HUES48 (cell line): ENCODE results near the gene ATXN7L3.
A peak's percentile ranks its signal among the peaks of the same experiment; 100 is the strongest.

Experiments
- H3K27ac ChIP-seq: one replicate; pipeline ENCODE4 v1.7.0; 2013; ENCODE audit warnings: low read depth, low read length, inconsistent platforms
- H3K27me3 ChIP-seq: 2 replicates; pipeline ENCODE4 v1.6.1; 2013; ENCODE audit warnings: mild to moderate bottlenecking, low read length; ENCODE audit not compliant: control insufficient read depth, insufficient read depth
- H3K36me3 ChIP-seq: 2 replicates; pipeline ENCODE4 v1.6.1; 2013; ENCODE audit warnings: low read length; ENCODE audit not compliant: control insufficient read depth, insufficient read depth
- H3K4me1 ChIP-seq: 2 replicates; pipeline ENCODE4 v1.6.1; 2013; ENCODE audit warnings: mild to moderate bottlenecking, low read length; ENCODE audit not compliant: control insufficient read depth, insufficient read depth
- H3K4me3 ChIP-seq: 2 replicates; pipeline ENCODE4 v1.5.1; 2013; ENCODE audit warnings: mild to moderate bottlenecking, low read depth, low read length
- H3K9ac ChIP-seq: 2 replicates; pipeline ENCODE4 v1.6.1; 2013; ENCODE audit warnings: mild to moderate bottlenecking, low read depth, low read length, moderate library complexity
- H3K9me3 ChIP-seq: 2 replicates; pipeline ENCODE4 v1.6.1; 2013; ENCODE audit warnings: low read length; ENCODE audit not compliant: control insufficient read depth, insufficient read depth

Gene ATXN7L3

DNA sequence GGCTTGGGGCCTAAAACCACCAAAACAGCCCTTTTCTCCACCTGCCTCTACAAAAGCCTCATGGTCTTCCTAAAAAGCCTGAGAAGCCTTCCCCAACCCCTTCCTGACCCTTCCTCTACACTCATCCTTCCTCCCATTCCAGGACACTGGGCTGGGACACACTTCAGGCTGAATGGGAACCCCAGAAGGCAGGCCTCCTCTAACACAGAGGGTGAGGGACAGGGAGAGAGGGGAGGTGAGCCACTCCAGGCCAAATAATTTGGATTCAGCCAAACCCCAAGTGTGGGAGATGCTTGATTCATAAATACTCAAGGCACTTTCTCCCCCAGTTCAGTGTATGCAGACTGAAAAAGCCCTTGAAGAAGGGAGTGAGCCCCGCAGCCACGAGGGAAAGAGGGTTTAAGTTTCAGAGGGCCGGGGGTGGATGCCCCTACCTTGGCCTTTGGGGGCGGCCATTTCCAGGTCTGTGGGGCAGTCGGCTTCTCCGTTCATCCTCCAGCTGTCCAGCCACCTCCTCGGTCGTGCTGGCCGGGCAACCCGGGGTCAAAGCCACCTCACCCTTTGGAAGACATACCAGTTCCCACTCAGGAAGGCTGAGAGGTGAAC, 18.2 kb upstream of the ATXN7L3 start:
- Histone ChIP-seq H3K4me1 (peaks cover 14% of the 10 kb centered on the region), H3K36me3 (peaks cover 51% of the 10 kb centered on the region), H3K27ac (peak overlapping the region; percentile 95), H3K27me3 (no peaks in the 10 kb centered on the region), H3K9me3 (no peaks in the 10 kb centered on the region), H3K4me3 (peak overlapping the region; percentile 87), H3K9ac (peak overlapping the region; percentile 35)

- H3K27me3 ChIP-seq = no peaks in the 10 kb centered on the region
- H3K27ac ChIP-seq = no peak overlapping the region
- peaks cover 8% of the 10 kb centered on the region for H3K4me1 ChIP-seq
- no peaks in the 10 kb centered on the region for H3K9me3 ChIP-seq
- no peak overlapping the region for H3K4me3 ChIP-seq
- H3K9ac ChIP-seq = no peak overlapping the region
- H3K36me3 ChIP-seq = peaks cover 56% of the 10 kb centered on the region
Measured at GRCh38 chr17:44216694-44217093, 17.0 kb upstream of the ATXN7L3 start.

GRCh38 chr17:44216173-44216572, 16.5 kb upstream of the ATXN7L3 start:
- Histone ChIP-seq H3K27me3 (no peaks in the 10 kb centered on the region), H3K4me1 (peaks cover 8% of the 10 kb centered on the region), H3K9me3 (no peaks in the 10 kb centered on the region), H3K9ac (no peak overlapping the region), H3K36me3 (peaks cover 61% of the 10 kb centered on the region), H3K27ac (no peak overlapping the region), H3K4me3 (no peak overlapping the region)

DNA sequence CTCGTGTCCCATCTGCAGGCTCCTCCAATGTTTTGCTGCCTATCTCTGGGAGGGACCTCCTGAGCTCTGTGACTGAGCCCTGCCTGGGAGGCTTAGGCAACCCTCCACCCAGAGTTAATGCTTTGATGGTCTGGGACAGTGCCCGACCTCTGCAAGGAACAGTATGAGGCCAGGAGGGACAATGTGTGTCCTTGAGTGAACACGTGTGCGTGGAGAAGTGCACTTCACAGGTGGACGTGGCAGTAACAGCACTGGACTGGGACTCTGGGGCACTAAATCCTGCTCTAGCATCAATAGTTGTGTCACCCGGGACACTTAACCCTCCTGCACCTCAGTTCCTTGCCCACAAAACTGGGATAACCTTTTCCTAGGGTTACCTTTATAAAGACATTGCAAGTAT, 15.2 kb upstream of the ATXN7L3 start:
- Histone ChIP-seq H3K27me3 (no peaks in the 10 kb centered on the region), H3K36me3 (peaks cover 68% of the 10 kb centered on the region), H3K9ac (no peak overlapping the region), H3K27ac (no peak overlapping the region), H3K4me1 (peaks cover 8% of the 10 kb centered on the region), H3K4me3 (no peak overlapping the region), H3K9me3 (no peaks in the 10 kb centered on the region)

DNA sequence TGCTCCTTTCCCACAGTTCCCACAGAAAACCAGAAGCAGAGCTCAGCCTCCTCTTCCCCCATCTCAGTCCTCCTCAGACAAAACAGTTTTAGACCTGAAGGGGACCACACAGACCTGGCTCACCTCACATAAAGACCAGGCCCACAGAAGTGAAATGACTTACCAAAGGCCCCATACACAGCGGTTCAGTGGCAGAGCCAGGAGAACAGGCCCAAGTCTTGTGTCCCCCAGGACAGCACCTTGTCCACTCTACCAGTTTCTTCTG, 14.5 kb upstream of the ATXN7L3 start:
- H3K36me3 ChIP-seq = peaks cover 75% of the 10 kb centered on the region
- H3K9me3 ChIP-seq = no peaks in the 10 kb centered on the region
- H3K4me3 ChIP-seq = no peak overlapping the region
- no peaks in the 10 kb centered on the region for H3K27me3 ChIP-seq
- no peak overlapping the region for H3K9ac ChIP-seq
- no peak overlapping the region for H3K27ac ChIP-seq
- H3K4me1 ChIP-seq = peaks cover 8% of the 10 kb centered on the region

DNA sequence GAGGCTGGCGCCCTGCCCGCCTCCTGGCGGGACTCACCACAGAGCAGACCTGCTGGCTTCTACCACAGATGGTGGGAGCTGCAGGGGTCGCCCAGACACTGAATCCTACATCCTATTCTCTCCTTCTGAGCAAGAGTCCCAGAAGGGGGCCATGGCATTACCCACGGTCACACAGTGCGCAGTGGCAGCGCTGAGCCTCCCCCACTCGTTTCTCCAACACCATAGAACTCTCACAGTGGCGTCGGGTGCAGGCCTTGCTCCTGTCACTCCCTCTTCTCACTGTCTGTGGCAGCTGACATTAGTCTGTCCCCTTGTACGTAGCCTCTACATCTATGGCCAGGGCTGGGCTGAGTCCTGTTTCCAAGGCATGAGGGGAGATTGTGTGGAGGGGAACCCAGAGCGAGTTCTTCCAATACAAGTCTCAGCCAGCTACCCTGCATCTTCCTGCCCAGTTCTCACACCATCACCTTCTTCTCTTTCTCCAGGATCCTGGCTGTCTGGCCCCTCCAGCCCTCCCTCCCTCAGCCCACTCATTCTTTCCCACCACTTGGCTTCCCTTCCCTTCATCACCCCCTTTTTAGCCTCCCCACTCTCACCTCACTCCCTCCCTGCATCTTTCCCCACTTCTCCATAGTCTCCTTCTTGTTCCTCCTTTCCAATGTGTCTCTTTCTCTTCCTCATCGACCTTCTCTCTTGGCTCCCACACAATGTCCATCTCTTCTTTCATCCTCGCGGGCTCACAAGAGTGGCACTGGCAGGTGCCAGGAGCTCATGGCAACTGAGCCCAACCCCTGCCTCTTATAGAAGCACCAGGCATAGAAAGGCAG, 13.9 kb upstream of the ATXN7L3 start:
- Histone ChIP-seq H3K9ac (no peak overlapping the region), H3K4me1 (peaks cover 8% of the 10 kb centered on the region), H3K36me3 (peaks cover 81% of the 10 kb centered on the region), H3K4me3 (no peak overlapping the region), H3K27ac (no peak overlapping the region), H3K9me3 (no peaks in the 10 kb centered on the region), H3K27me3 (no peaks in the 10 kb centered on the region)

GRCh38 chr17:44212507-44213402, 13.1 kb upstream of the ATXN7L3 start:
- H3K27me3 ChIP-seq = no peaks in the 10 kb centered on the region
- H3K4me1 ChIP-seq = peaks cover 4% of the 10 kb centered on the region
- no peak overlapping the region for H3K4me3 ChIP-seq
- peaks cover 86% of the 10 kb centered on the region for H3K36me3 ChIP-seq
- no peak overlapping the region for H3K9ac ChIP-seq
- H3K9me3 ChIP-seq = no peaks in the 10 kb centered on the region
- no peak overlapping the region for H3K27ac ChIP-seq

DNA sequence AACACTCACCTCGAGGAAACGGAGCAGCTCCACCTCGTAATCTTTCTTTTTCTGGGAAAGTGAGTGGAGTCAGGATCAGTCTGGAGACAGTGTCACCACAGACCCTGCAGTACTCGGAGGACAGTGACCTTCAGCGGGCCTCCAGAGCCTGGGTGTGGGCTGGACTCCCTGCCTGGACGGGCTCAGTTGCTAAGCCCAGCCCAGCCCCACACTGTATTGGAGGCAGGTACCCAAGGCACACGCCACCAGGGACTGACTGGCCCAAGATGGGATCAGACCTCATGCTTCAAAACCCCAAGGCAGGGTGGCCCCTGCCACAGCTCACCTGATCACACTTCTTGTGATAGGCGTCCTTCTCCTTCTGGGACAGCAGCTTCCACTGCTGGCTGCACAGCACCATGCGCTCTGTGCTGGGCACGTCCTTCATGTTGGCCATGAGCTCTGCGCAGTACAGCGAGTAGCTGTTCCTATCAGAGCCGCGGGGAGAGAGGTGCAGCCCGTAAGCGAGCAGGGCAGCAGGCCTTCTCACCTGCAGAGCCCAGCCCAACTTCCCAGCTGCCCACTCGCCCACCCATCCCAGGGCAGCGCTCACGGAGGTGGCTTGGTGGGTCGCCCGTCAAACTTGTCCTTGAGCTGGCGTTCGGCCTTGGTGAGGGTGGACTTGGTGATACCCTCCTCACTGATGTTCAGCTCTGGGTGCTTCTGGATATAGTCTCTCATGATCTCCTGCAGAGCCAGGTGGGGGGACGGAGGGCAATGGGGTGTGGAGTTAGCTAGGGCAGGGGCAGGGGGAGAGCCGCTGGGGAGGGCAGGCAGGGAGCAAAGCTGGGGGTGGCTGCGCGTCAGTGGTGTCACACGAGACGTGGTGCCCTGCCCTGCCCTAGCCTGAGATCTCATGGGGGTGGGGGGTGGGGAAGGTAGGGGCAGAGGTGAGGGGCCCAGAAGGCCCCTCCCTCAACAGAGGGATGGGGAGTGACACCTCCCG, 11.9 kb upstream of the ATXN7L3 start:
- H3K9me3 ChIP-seq = no peaks in the 10 kb centered on the region
- H3K4me1 ChIP-seq = no peaks in the 10 kb centered on the region
- no peak overlapping the region for H3K9ac ChIP-seq
- H3K27ac ChIP-seq = peak overlapping the region; percentile 73
- no peak overlapping the region for H3K4me3 ChIP-seq
- H3K27me3 ChIP-seq = no peaks in the 10 kb centered on the region
- H3K36me3 ChIP-seq = peaks cover 86% of the 10 kb centered on the region

DNA sequence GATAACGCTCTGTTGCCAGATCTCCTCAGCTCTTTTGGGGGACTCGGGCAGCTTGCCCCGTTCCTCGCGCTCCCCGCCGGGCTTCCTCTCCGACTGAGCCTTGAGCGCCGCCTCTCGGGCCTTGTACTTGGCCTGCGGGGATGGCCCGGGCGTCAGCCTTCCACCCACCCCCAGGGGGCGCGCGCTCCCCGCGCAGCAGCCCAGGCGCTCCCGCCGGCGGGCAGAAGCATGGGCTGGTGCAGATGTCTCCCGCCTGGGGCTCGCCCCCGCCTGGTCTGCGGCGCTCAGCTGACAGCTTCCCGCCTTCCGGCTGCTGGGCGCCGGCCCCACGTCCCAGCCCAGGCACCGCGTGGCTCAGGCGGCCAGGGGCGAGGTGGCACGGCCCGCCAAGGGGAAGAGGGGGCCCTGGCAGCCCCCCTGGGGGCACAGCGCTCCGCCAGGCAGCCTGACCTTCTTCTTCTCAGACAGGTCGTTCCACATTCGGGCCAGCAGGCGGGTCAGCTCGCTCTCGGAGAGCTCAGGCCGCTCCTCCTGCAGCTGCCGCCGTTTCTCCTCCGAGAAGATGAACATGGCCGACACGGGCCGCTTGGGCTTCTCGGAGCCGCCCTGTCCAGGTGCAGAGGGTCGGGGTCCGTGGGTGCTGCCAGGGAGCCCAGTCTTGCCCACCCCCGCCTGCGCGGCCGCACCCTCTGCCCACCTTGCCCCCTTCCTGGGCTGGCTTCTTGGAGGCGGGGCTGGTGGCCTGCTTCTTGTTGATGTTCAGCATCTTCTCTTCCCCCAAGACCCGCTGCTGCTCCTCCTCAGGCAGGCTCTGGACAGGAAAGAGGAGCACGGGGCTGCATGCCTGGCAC, 10.9 kb upstream of the ATXN7L3 start:
- Histone ChIP-seq H3K27ac (peak overlapping the region; percentile 73), H3K36me3 (peaks cover 76% of the 10 kb centered on the region), H3K9me3 (no peaks in the 10 kb centered on the region), H3K9ac (no peak overlapping the region), H3K27me3 (no peaks in the 10 kb centered on the region), H3K4me1 (no peaks in the 10 kb centered on the region), H3K4me3 (no peak overlapping the region)
